Stimulated activated CD4-positive, alpha-beta T cell treated with anti-CD3 and anti-CD28 coated beads, Interleukin-2, amount 100 ng/mL, for 24 hours (primary cell): ENCODE results near the gene GSG1.

Source experiments
- DNase-seq, 2 donors: peaks; one replicate each; pipeline ENCODE4 v3.0.0-alpha.2; 2020

Gene GSG1

GRCh38 chr12:13103391-13104033 lies at the start of gene GSG1:
TSS of gene GSG1 (minus strand) at chr12:13103667. CDS start at chr12:13103512, 155 bp downstream.
- DNase-seq, result peak in 1 of 2 donors; percentile 23

- DNase-seq, result no peak
Measured at GRCh38 chr12:13153180-13153579, 49.7 kb upstream of the GSG1 start.

GRCh38 chr12:13152756-13153155 lies 49.3 kb upstream of the GSG1 start:
- DNase-seq, result no peak

GRCh38 chr12:13152281-13152680 lies 48.8 kb upstream of the GSG1 start:
- DNase-seq, result no peak

GRCh38 chr12:13149411-13149810 lies 45.9 kb upstream of the GSG1 start:
- no peak for DNase-seq

GRCh38 chr12:13148485-13148847 lies 45.0 kb upstream of the GSG1 start:
- no peak for DNase-seq

GRCh38 chr12:13147688-13148484 lies 44.4 kb upstream of the GSG1 start:
- no peak for DNase-seq

- DNase-seq, result no peak
Measured at GRCh38 chr12:13146336-13146938, 43.0 kb upstream of the GSG1 start.

GRCh38 chr12:13144266-13144828 lies 40.9 kb upstream of the GSG1 start:
- DNase-seq, result no peak

GRCh38 chr12:13142747-13143146 lies 39.3 kb upstream of the GSG1 start:
- no peak for DNase-seq

- no peak for DNase-seq
Measured at GRCh38 chr12:13141686-13142085, 38.2 kb upstream of the GSG1 start.

- DNase-seq, result no peak
Measured at GRCh38 chr12:13135371-13136178, 32.1 kb upstream of the GSG1 start.

GRCh38 chr12:13133886-13134285 lies 30.4 kb upstream of the GSG1 start:
- DNase-seq, result no peak

- DNase-seq, result no peak
Measured at GRCh38 chr12:13130981-13131380, 27.5 kb upstream of the GSG1 start.

- no peak for DNase-seq
Measured at GRCh38 chr12:13128291-13128965, 25.0 kb upstream of the GSG1 start.

GRCh38 chr12:13127444-13127843 lies 24.0 kb upstream of the GSG1 start:
- no peak for DNase-seq

GRCh38 chr12:13126494-13126893 lies 23.0 kb upstream of the GSG1 start:
- DNase-seq, result no peak

- DNase-seq, result no peak
Measured at GRCh38 chr12:13125996-13126395, 22.5 kb upstream of the GSG1 start.

- no peak for DNase-seq
Measured at GRCh38 chr12:13124656-13125505, 21.4 kb upstream of the GSG1 start.

GRCh38 chr12:13121568-13121967 lies 18.1 kb upstream of the GSG1 start:
- no peak for DNase-seq

GRCh38 chr12:13120413-13120812 lies 16.9 kb upstream of the GSG1 start:
- DNase-seq, result no peak
